CD8-positive, alpha-beta memory T cell (primary cell): ENCODE data around the gene TFCP2. TPM values are rescaled to one million over a fixed set of nuclear protein-coding genes. Genes with fewer than 3 reads are reported as not detected.

Experiments used
- CTCF ChIA-PET: fragments of 350-600 bp; sonication (Branson Sonifier 250); formaldehyde crosslinking; loops from one replicate; lab custom pipeline; 2021; ENCODE audit warnings: antibody characterized with exemption; lab: Charles Lee
- POLR2A ChIA-PET: fragments of 350-600 bp; sonication (Branson Sonifier 250); formaldehyde crosslinking; loops from one replicate; lab custom pipeline; 2021; ENCODE audit warnings: antibody characterized with exemption; lab: Charles Lee
- DNase-seq, 5 donors: peaks; one replicate each; pipeline versions ENCODE4 v3.0.0 to v3.0.0-alpha.2; 2020 to 2022; ENCODE audit warnings: mixed read lengths in 1 of 5
- H3K27ac ChIP-seq: one replicate; pipeline ENCODE4 v1.7.0; 2013; ENCODE audit warnings: low read depth, mild to moderate bottlenecking, low read length, moderate library complexity
- H3K27me3 ChIP-seq: 2 replicates; pipeline ENCODE4 v1.7.0; 2013; ENCODE audit warnings: low read length, mild to moderate bottlenecking; ENCODE audit not compliant: insufficient read depth, poor library complexity, severe bottlenecking
- H3K36me3 ChIP-seq: 2 replicates; pipeline ENCODE4 v1.7.0; 2013; ENCODE audit warnings: mild to moderate bottlenecking, low read length, moderate library complexity; ENCODE audit not compliant: insufficient read depth
- H3K4me1 ChIP-seq: 2 replicates; pipeline ENCODE4 v1.7.0; 2013; ENCODE audit warnings: mild to moderate bottlenecking, low read length, moderate library complexity; ENCODE audit not compliant: insufficient read depth
- H3K4me3 ChIP-seq: 2 replicates; pipeline ENCODE4 v1.7.0; 2013; ENCODE audit warnings: mild to moderate bottlenecking, low read length
- H3K9me3 ChIP-seq: 2 replicates; pipeline ENCODE4 v1.7.0; 2013; ENCODE audit warnings: mild to moderate bottlenecking, low read length
- H3K27ac Mint-ChIP-seq, 8 donors: one replicate each; pipeline ENCODE4 v1.8.0; 2020 to 2021; ENCODE audit warnings: mixed read lengths in 8 of 8, mild to moderate bottlenecking in 6 of 8, inconsistent platforms in 3 of 8, moderate library complexity in 3 of 8
- H3K27me3 Mint-ChIP-seq, 2 donors: one replicate each; pipeline ENCODE4 v1.8.0; 2020 to 2021; ENCODE audit warnings: mixed read lengths in 2 of 2, mild to moderate bottlenecking in 1 of 2, moderate library complexity in 1 of 2
- H3K36me3 Mint-ChIP-seq, 3 donors: one replicate each; pipeline ENCODE4 v1.8.0; 2020 to 2021; ENCODE audit warnings: mixed read lengths in 3 of 3, inconsistent platforms in 1 of 3, mild to moderate bottlenecking in 1 of 3
- H3K4me1 Mint-ChIP-seq, 3 donors: one replicate each; pipeline ENCODE4 v1.8.0; 2020 to 2021; ENCODE audit warnings: mixed read lengths in 3 of 3, inconsistent platforms in 1 of 3, mild to moderate bottlenecking in 1 of 3
- H3K4me3 Mint-ChIP-seq, 7 donors: one replicate each; pipeline ENCODE4 v1.8.0; 2020 to 2021; ENCODE audit warnings: mixed read lengths in 7 of 7, mild to moderate bottlenecking in 6 of 7, moderate library complexity in 4 of 7, inconsistent platforms in 2 of 7
- H3K9me3 Mint-ChIP-seq, 5 donors: one replicate each; pipeline ENCODE4 v1.8.0; 2020 to 2022; ENCODE audit warnings: mixed read lengths in 5 of 5, mild to moderate bottlenecking in 3 of 5, moderate library complexity in 2 of 5, inconsistent platforms in 1 of 5
- polyA plus RNA-seq: library from polyadenylated mRNA; unstranded; fragments of 300-500 nt; fragmentation: Illumina TruSeq; gene quantifications from one replicate; pipeline ENCODE4 v1.2.3, GENCODE V29; 2021
- total RNA-seq, 2 experiments: library from RNA; stranded (reverse); gene quantifications; one replicate each; pipeline ENCODE4 v1.2.3, GENCODE V29; 2021

The TFCP2 gene
- total and polyA plus RNA-seq, 3 experiments from 2014 or later = 13.9 to 41.9 (median 41.0) TPM

- Mint-ChIP-seq H3K9me3 (no peaks in the 10 kb centered on the region), H3K4me1 (peaks cover 5 to 13% (median 11%) of the 10 kb centered on the region in 3 donors), H3K4me3 (no peak overlapping the region), H3K27ac (peak overlapping the region in 5 of 8 donors; percentile 14 to 93 (median 29)), H3K27me3 (no peaks in the 10 kb centered on the region), H3K36me3 (peaks cover 0 to 22% (median 5%) of the 10 kb centered on the region in 3 donors)
- Histone ChIP-seq H3K27me3 (no peaks in the 10 kb centered on the region), H3K36me3 (no peaks in the 10 kb centered on the region), H3K4me1 (no peaks in the 10 kb centered on the region), H3K9me3 (no peaks in the 10 kb centered on the region), H3K27ac (no peak overlapping the region), H3K4me3 (no peak overlapping the region)
- POLR2A ChIA-PET = no interaction called here
- peak in 1 of 5 donors; percentile 6 for DNase-seq
- CTCF ChIA-PET = no interaction called here
Observed at GRCh38 chr12:51202718-51203117, 29.8 kb upstream of the TFCP2 start.

DNA sequence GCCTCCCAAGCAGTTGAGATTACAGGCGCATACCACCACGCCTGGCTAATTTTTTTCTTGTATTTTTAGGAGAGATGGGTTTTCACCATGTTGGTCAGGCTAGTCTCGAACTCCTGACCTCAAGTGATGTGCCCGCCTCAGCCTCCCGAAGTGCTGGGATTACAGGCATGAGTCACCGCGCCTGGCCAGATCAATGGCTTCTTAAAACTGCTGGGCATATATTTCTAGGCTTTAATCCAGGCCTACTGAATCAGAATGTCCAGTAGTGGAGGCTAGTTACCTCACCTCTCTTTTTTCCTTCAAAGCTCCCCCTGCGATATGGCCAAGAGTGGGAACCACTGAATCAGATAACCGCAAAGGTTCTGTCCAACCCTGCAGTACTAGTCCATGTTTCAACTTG, 27.9 kb upstream of the TFCP2 start:
- Histone ChIP-seq H3K4me3 (no peak overlapping the region), H3K9me3 (no peaks in the 10 kb centered on the region), H3K36me3 (no peaks in the 10 kb centered on the region), H3K27me3 (no peaks in the 10 kb centered on the region), H3K27ac (no peak overlapping the region), H3K4me1 (no peaks in the 10 kb centered on the region)
- ChIA-PET POLR2A (no interaction called here), CTCF (interaction anchor here (1.3 kb wide), 1 partner anchor 16 kb away, joined by 7 read pairs; the partner anchor contains the start of gene POU6F1)
- Mint-ChIP-seq H3K27me3 (no peaks in the 10 kb centered on the region), H3K36me3 (peaks cover 0 to 26% (median 5%) of the 10 kb centered on the region in 3 donors), H3K4me1 (peaks cover 5 to 13% (median 11%) of the 10 kb centered on the region in 3 donors), H3K9me3 (no peaks in the 10 kb centered on the region), H3K27ac (peak overlapping the region in 4 of 8 donors; percentile 13 to 74 (median 38)), H3K4me3 (no peak overlapping the region)
- no peak for DNase-seq

DNA sequence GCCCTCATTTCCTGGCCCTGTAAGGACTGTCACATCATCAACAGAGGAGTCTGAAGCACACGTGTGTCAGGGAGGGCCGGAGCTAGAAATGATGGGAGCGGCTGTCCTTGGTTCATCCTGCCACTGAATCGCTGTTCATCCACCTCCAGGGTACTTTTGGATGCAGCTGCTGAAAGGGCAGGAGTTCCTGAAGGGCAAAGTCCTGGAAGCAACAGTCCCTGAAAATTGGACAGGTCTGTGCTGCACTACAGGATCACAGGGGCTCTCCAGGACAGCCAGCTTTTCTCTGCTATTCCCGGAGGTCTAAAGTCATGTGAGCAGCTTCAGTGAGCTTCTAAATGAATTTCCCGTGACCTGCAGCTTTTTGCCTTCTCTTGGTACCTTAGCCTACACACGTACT, 27.2 kb upstream of the TFCP2 start:
- H3K4me3 ChIP-seq = no peak overlapping the region
- no peaks in the 10 kb centered on the region for H3K4me1 ChIP-seq
- H3K9me3 Mint-ChIP-seq = no peaks in the 10 kb centered on the region
- no peaks in the 10 kb centered on the region for H3K27me3 Mint-ChIP-seq
- H3K27me3 ChIP-seq = no peaks in the 10 kb centered on the region
- peaks cover 0 to 28% (median 5%) of the 10 kb centered on the region in 3 donors for H3K36me3 Mint-ChIP-seq
- CTCF ChIA-PET = interaction anchor here (1.3 to 1.5 kb wide), 2 partner anchors 15 to 17 kb away, joined by 3 to 7 read pairs; partner anchors contain the start of gene POU6F1
- H3K36me3 ChIP-seq = no peaks in the 10 kb centered on the region
- no peak overlapping the region for H3K27ac ChIP-seq
- POLR2A ChIA-PET = interaction anchor here (1.9 kb wide), 1 partner anchor 17 kb away, joined by 4 read pairs; the partner anchor contains the start of gene POU6F1
- H3K27ac Mint-ChIP-seq = peak overlapping the region in 1 of 8 donors; percentile 65
- H3K9me3 ChIP-seq = no peaks in the 10 kb centered on the region
- DNase-seq = no peak
- H3K4me3 Mint-ChIP-seq = no peak overlapping the region
- H3K4me1 Mint-ChIP-seq = peaks cover 5 to 13% (median 11%) of the 10 kb centered on the region in 3 donors

- Mint-ChIP-seq H3K27ac (no peak overlapping the region), H3K4me1 (peaks cover 5 to 13% (median 11%) of the 10 kb centered on the region in 3 donors), H3K9me3 (no peaks in the 10 kb centered on the region), H3K4me3 (no peak overlapping the region), H3K27me3 (no peaks in the 10 kb centered on the region), H3K36me3 (peaks cover 0 to 28% (median 5%) of the 10 kb centered on the region in 3 donors)
- no peak for DNase-seq
- Histone ChIP-seq H3K36me3 (no peaks in the 10 kb centered on the region), H3K4me3 (no peak overlapping the region), H3K4me1 (no peaks in the 10 kb centered on the region), H3K27ac (no peak overlapping the region), H3K9me3 (no peaks in the 10 kb centered on the region), H3K27me3 (no peaks in the 10 kb centered on the region)
- ChIA-PET POLR2A (interaction anchor here (1.9 kb wide), 1 partner anchor 18 kb away, joined by 4 read pairs; the partner anchor contains the start of gene POU6F1), CTCF (interaction anchor here (1.3 to 1.5 kb wide), 2 partner anchors 16 to 18 kb away, joined by 3 to 7 read pairs; partner anchors contain the start of gene POU6F1)
Observed at GRCh38 chr12:51199366-51199945, 26.5 kb upstream of the TFCP2 start.

DNA sequence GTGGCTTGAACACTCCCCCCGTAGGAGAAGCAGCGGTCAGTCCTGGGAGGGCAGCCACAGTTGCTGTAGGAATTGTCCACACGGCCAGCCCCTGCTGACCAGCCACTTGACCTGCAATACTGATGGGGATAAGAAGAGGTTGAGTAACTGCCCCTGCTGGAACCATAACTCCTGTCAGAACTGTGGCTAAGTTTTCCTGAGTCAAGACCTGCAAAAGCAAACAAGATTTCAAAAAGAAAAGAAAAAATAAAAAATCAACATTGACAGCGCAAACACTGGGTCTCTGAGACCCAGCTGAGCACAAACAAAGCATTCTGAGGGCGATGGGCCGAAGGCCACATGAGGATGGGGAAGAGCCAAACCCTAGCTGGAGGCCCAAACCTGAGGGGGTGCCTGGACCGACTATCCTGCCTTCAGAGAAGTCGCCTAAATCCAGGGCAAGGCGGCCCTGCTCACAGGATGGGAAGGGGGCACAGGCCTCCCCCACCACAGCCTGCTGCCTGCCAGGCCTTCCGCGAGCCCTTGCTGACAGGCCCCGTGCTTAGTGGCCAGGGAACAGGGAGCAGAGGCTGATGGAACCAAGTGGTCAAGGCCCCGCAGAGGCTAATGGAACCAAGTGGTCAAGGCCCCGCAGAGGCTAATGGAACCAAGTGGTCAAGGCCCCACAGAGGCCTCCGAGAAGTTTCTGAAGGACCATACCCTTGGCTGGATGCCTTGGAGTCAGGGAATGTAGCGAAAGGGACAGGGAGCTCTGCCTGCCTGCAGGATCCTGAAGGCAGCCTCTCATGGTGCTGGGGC, 25.8 kb upstream of the TFCP2 start:
- CTCF ChIA-PET = interaction anchor here (1.5 kb wide), 1 partner anchor 17 kb away, joined by 3 read pairs; no protein-coding TSS in a partner anchor
- no peak overlapping the region for H3K4me3 Mint-ChIP-seq
- Histone ChIP-seq H3K27ac (no peak overlapping the region), H3K4me3 (no peak overlapping the region), H3K36me3 (no peaks in the 10 kb centered on the region), H3K27me3 (no peaks in the 10 kb centered on the region), H3K9me3 (no peaks in the 10 kb centered on the region), H3K4me1 (no peaks in the 10 kb centered on the region)
- H3K9me3 Mint-ChIP-seq = no peaks in the 10 kb centered on the region
- peaks cover 0 to 29% (median 5%) of the 10 kb centered on the region in 3 donors for H3K36me3 Mint-ChIP-seq
- POLR2A ChIA-PET = interaction anchor here (1.9 kb wide), 1 partner anchor 19 kb away, joined by 4 read pairs; the partner anchor contains the start of gene POU6F1
- DNase-seq = no peak
- peaks cover 5 to 13% (median 11%) of the 10 kb centered on the region in 3 donors for H3K4me1 Mint-ChIP-seq
- H3K27me3 Mint-ChIP-seq = no peaks in the 10 kb centered on the region
- peak overlapping the region in 2 of 8 donors; percentile 26 to 29 for H3K27ac Mint-ChIP-seq

DNA sequence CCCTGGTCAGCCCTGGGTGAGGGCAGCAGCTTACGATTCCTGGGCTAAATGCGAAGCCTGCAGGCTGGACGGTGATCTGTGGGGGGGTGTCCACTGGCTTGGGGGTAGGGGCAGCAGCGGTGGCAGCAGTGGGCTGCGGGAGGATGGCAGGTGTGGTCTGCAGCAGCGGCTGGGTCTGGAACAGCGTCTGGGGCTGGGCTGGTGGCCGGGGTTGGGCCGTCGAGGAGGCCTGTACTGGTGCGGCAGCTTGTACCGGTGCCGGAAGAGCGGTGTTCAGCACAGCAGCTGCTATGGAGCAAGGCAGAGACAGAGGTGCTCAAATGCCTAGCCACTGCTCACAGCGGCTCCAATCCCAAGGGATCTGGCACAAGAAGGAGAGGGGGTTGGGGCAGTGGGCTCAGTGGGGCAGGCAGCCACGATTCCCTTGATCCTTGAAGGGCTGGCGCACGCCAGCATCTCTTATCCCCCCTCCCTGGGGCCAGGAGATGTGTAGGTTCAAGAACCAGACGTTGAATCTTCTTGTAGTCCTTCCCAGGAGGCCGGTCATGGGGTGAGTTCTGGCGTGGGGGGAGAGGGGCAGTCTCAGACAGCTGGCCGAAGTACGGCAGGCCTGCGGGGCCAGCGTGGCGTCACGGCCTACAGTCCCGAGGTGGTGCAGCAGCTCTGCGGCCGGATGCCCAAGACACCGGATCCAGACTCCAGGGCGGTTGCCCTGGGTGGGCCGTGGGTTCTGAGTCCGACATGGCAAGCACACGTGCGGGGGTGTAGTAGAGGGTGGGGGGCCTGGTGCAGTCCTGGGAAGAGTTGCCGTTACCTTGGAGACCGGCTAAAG, 25.0 kb upstream of the TFCP2 start:
- Histone ChIP-seq H3K9me3 (no peaks in the 10 kb centered on the region), H3K27me3 (no peaks in the 10 kb centered on the region), H3K4me1 (no peaks in the 10 kb centered on the region), H3K27ac (no peak overlapping the region), H3K36me3 (no peaks in the 10 kb centered on the region), H3K4me3 (no peak overlapping the region)
- peaks cover 3 to 6% (median 3%) of the 10 kb centered on the region in 3 donors for H3K4me1 Mint-ChIP-seq
- peaks cover 0 to 24% (median 0%) of the 10 kb centered on the region in 3 donors for H3K36me3 Mint-ChIP-seq
- H3K9me3 Mint-ChIP-seq = no peaks in the 10 kb centered on the region
- no peaks in the 10 kb centered on the region for H3K27me3 Mint-ChIP-seq
- ChIA-PET POLR2A (interaction anchor here (0.5 kb wide), 1 partner anchor 51 kb away, joined by 9 read pairs; no protein-coding TSS in a partner anchor), CTCF (no interaction called here)
- peak overlapping the region in 1 of 8 donors; percentile 38 for H3K27ac Mint-ChIP-seq
- no peak overlapping the region for H3K4me3 Mint-ChIP-seq
- DNase-seq = no peak

DNA sequence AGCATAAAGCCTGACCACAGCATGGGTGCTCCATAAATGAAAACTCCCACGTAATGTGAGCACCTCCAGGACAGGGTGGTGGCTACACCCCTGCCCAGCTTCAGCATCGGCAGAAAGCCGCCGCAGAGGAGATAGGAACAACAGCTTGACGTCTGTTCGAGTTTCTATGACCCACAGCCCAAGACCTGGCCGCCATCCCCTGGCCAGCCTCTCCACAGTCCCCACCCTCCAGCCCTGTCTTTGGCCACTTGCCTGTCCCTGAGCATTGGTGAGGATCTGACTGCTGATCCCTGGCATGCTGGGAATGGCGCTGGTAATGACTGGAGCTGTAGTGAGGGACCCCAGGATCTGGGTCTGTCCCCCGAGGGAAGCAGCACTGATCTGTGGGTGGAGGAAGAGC, 23.6 kb upstream of the TFCP2 start:
- Histone ChIP-seq H3K4me3 (no peak overlapping the region), H3K4me1 (no peaks in the 10 kb centered on the region), H3K27me3 (no peaks in the 10 kb centered on the region), H3K27ac (no peak overlapping the region), H3K9me3 (no peaks in the 10 kb centered on the region), H3K36me3 (peaks cover 5% of the 10 kb centered on the region)
- H3K36me3 Mint-ChIP-seq = peaks cover 0 to 35% (median 4%) of the 10 kb centered on the region in 3 donors
- H3K4me1 Mint-ChIP-seq = no peaks in the 10 kb centered on the region
- POLR2A ChIA-PET = no interaction called here
- no peak for DNase-seq
- no peaks in the 10 kb centered on the region for H3K9me3 Mint-ChIP-seq
- peak overlapping the region in 1 of 8 donors; percentile 57 for H3K27ac Mint-ChIP-seq
- H3K27me3 Mint-ChIP-seq = no peaks in the 10 kb centered on the region
- CTCF ChIA-PET = no interaction called here
- no peak overlapping the region for H3K4me3 Mint-ChIP-seq
